Middle frontal gyrus (tissue), 1 donor: ENCODE measurements around the gene BAZ2B.

Experiments used
- DNase-seq: peaks from one replicate; pipeline ENCODE4 v3.0.0-alpha.2; 2015; ENCODE audit warnings: low spot score; ENCODE audit errors: extremely low spot score

Gene BAZ2B

GRCh38 chr2:159617100-159617499 lies 752 bp upstream of the BAZ2B start:
- no peak for DNase-seq

DNA sequence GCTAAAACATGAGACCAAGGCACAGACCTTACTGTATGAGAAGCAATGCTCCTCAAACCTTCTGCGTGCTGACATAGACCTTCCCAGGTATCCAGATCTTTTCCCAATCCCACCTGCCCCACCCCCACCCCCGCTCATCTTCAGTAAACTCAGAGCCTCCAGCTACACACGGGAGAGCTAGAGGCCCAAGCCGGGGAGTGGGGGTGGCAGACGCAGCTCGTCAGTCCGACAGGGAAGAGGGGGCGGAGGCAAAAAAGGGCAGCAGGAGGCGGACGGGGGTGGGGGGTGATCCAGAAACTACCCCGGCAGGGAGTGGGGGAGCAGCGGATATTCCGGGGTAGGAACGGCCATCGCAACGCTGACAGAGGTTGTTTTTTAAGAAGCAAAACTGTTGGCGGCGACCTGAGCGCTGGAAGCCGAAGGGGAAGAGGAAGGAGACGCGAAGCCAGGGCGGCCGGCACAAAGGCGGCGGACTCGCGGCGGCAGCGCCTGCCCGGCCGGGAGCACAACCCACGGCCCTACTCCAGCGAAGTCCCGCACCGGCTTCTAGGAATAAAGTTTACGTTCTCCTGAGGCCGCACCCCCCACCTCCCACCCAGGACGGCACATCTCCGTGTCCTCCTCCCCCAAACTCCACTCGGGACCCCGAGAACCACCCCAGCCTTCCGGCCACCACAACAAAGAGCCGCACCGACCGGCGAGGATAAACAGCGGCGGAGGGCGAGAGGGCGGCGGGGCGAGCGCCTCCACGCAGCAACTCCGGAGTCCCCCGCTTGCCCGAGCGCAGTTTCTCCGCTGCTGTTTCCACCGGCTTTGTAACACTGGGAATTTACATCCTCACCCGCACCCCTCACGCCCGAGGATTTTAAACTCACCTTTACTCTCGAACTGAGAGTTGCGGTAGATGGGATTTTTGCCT lies 722 bp downstream of the BAZ2B start:
- DNase-seq = peak; percentile 69

DNA sequence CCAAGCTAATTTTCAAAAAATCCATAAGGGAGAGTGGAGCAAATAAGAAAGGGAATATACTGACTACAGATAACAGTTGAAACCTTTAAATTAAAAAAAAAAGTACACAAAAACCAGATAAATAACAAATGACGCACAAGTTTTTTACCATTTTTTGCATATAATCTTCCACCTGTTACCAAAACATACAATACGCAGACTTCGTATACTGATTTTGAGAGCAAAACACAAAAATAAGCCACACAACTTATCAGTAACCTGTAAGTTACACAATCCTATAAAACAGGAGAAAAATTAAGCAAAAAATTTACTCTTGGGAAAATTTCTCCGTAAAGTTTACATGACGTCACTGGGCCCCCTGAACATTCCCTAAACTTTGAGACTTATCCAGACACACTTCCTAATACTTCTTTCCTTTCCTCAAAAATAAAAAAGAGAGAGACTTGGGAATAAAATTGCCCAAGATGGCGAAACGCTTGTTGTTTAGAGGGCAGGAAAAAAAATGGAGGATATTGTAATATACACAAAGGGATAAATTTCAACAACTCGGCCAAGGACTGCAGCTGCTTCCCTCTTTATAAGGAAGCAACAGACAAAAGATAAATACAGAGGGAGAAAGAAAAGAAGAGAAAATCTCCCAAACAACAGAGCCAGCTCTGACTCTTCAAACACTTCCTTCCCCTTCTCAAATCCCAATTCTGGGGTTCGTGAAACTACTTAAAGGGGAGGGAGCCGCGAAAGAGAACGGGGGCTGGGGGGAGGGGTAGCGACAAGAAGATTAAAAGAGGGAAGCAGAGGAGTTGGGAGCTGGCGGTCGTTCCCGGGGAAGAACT lies 1.6 kb downstream of the BAZ2B start:
- no peak for DNase-seq

- DNase-seq = no peak
These were observed 2.6 kb downstream of the BAZ2B start for GRCh38 chr2:159613651-159614285.

- DNase-seq = no peak
These were observed 3.3 kb downstream of the BAZ2B start for GRCh38 chr2:159613091-159613490.

GRCh38 chr2:159612255-159612901 lies 4.0 kb downstream of the BAZ2B start:
- DNase-seq = no peak

DNA sequence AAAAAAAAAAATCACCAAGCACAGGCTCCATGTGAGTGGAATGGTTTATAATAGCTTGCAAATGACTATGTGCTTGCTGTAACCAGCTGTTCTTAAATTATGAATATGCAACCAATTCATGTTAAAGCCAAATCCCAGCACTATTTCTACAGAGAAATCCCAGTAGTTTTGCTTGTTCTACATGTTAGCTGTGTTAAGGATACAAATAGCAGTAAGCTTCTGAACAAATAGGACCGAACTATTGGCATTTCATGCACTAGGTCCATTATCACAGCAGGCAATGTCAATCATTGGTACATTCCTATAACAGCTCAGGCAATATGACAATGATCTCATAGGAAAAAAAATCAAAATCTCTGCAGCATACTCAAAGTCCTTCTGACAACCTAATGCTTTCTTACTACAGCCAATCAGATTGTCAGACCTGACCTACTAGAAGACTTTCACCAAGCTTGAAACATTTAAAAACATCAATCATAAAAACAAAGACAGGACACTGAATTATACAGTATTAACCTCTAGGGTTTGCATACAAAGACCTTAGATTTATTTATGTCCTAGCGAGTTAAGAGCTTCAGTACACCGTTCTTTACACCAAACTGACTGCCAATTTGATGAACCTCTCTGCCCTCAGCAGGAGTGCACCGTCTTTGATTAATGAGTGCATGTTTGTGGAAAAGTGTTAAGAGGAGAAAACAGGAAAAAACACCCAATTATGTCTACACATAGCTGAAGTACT lies 6.4 kb downstream of the BAZ2B start:
- DNase-seq = no peak

GRCh38 chr2:159608723-159609308 lies 7.5 kb downstream of the BAZ2B start:
- no peak for DNase-seq

DNA sequence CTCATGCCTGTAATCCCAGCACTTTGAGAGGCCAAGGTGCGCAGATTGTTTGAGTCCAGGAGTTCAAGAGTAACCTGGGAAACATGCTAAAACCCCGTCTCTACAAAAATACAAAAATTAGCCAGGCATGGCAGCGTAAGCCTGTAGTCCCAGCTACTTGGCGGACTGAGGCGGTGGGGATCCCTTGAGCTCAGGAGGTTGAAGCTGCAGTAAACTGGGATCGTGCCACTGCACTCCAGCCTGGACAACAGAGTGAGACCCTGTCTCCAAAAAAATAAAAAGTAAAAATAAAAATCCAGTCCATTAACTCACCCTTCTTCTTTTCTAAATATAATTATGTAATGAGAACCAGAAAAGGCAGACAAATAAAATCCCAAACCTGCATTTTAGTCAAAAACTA lies 8.2 kb downstream of the BAZ2B start:
- no peak for DNase-seq

DNA sequence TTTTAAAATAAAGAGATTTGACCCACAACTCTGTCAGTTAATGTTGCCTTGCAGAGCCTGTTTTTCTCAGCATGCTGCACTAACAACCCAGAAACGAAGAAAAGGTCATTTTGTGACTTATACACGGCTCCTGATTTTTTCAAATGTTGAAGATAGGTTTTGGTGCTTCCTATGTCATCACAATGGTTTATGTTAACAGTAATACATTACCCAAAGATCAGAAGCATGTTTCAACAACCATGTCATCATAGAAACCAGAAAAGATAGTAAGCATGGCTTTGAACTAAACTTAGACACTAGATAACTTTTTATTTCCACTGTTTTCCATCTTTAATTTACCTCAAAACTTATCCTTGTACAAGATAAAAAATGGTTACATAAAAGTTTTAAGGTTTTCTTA lies 10.1 kb downstream of the BAZ2B start:
- no peak for DNase-seq

- DNase-seq = no peak
These were observed 10.7 kb downstream of the BAZ2B start for GRCh38 chr2:159605441-159606178.

GRCh38 chr2:159604159-159604558 lies 12.2 kb downstream of the BAZ2B start:
- DNase-seq = no peak

- no peak for DNase-seq
These were observed 15.6 kb downstream of the BAZ2B start for GRCh38 chr2:159600752-159601151.

GRCh38 chr2:159595410-159596046 lies 20.8 kb downstream of the BAZ2B start:
- no peak for DNase-seq

DNA sequence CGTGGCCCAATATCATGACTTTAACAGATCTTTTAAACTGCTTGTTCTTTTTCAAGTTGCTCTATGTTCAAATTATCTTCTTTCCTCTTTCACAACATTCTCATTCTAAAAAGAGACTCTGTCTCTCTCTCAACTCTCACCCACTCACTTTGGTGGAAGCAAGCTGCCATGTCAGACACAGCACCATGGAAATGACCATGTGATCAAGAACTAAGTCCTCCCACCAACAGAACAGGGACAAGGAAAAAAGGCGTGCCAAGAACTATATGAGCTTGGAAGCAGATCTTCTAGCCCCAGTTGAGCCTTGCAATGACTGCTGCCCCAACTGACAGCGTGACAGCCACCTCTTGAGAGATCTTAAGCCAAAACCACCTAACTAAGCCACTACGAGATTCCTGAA lies 23.9 kb downstream of the BAZ2B start:
- no peak for DNase-seq

DNA sequence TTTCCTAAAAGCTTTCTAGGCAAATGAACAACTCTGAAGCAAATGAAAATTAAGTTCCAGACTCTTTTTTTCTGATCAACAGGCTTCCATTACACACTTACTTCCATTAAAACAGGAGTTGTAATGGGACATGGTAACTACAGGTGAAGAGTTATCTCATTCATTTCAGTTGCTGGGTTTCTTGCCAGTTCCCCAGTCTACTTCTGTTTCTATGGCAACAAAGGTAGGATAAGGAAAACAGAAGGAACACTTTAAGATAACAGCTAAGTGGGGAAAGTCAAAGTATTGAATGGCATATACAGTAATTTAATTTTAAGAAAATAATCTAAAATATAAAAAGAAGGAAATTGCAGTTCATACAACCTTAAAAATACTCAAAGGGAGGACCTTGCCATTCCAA lies 25.1 kb downstream of the BAZ2B start:
- no peak for DNase-seq

GRCh38 chr2:159589286-159589685 lies 27.1 kb downstream of the BAZ2B start:
- no peak for DNase-seq

DNA sequence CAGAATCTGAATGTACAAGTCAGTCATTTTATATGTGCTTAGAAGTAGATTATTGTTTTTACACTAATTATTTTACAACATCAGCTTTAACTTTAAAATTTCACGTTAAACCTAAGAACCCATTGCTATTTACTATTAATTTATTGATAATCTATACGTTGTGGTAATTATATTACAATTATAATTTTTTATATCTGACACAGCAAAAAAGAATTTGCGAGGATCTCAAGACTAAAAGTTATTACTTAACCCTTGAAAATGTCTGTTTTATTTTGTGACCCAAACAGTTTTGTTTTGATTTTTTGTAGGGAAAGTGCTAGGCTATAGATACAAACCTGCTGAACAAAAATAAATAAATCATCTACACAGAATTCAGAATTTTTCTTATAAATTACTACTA lies 30.3 kb downstream of the BAZ2B start:
- DNase-seq = no peak

- no peak for DNase-seq
These were observed 30.7 kb downstream of the BAZ2B start for GRCh38 chr2:159585622-159586021.
